Measurements from ENCODE around the gene SKI.
"Not testable (repeated sequence)": the region's sequence is repeated elsewhere in the genome, so short reads cannot be mapped to it uniquely, and the experiment has no call there.

Gene SKI

DNA sequence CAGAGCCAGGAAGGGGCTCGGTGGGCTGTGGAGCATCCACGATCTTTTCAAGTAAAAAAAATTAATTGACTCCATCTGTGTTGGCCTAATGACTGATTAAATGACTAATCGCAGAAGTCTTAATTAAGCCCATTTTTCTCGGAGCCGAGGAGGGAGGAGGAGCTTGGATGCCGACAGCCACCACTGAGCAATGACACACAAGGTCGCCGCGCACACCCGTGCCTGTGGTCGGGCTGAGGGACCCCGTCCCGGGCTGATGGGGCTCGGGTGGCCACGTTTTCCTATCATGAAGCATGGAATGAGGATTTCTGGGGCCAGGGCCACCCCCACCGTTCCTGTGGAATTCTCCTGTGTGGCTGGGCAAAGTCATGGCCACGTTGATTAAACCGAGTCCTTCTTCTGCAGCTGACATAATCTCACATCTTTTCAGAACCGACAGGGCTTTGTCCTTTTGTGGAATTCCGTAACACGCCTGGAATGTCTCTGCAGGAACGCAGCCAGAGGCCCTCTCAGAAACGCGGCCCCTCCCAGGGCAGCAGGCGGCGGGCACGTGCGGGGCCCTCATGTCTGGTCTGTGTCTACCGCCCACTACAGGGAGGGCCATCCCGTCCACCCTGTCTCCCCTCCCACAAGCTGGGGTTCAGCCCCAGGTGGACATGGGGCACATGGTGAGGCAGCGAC lies 102.5 kb downstream of the SKI start:
- peak; percentile 75 for DNase-seq (ENCODE audit: low read depth)

DNA sequence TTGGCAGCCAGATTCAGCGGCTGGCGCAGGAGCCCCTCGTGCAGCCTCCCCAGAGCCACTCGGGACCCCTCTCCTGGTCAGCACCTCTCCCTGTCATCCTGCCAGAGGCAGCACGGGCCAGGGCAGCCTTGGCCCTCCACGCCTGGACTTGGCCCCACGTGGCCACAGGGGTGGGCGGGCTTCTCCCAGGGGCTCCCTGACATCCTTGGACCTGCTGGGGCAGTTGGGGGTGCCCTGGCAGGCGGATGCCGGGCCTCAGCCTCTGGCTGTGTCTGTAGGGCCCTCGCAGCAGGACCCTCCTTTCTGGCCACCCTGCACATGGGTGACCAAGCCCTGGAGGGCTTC lies 103.1 kb downstream of the SKI start:
- in situ Hi-C loops (cut with HindIII; ENCODE audit: low sequenced_read_pairs), result no loop called here
- no peak for DNase-seq (ENCODE audit: low read depth)
- H3K4me3 ChIP-seq (ENCODE audit: low read depth, low read length), result no peak overlapping the region
- TF ChIP-seq, protein P1, sequence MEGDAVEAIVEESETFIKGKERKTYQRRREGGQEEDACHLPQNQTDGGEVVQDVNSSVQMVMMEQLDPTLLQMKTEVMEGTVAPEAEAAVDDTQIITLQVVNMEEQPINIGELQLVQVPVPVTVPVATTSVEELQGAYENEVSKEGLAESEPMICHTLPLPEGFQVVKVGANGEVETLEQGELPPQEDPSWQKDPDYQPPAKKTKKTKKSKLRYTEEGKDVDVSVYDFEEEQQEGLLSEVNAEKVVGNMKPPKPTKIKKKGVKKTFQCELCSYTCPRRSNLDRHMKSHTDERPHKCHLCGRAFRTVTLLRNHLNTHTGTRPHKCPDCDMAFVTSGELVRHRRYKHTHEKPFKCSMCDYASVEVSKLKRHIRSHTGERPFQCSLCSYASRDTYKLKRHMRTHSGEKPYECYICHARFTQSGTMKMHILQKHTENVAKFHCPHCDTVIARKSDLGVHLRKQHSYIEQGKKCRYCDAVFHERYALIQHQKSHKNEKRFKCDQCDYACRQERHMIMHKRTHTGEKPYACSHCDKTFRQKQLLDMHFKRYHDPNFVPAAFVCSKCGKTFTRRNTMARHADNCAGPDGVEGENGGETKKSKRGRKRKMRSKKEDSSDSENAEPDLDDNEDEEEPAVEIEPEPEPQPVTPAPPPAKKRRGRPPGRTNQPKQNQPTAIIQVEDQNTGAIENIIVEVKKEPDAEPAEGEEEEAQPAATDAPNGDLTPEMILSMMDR (IDR thresholded peaks at IDR 0.05; ENCODE audit: low read depth, low read length, missing control alignments), result no peak

More for the DNA sequence above, 102.5 kb downstream of the SKI start:
- TF ChIP-seq, protein P1 (IDR thresholded peaks at IDR 0.05; ENCODE audit: low read depth, low read length, missing control alignments), result peak; percentile 13
- no peak overlapping the region for H3K4me3 ChIP-seq (ENCODE audit: low read depth, low read length)
- in situ Hi-C loops (cut with HindIII; ENCODE audit: low sequenced_read_pairs), result no loop called here

DNA sequence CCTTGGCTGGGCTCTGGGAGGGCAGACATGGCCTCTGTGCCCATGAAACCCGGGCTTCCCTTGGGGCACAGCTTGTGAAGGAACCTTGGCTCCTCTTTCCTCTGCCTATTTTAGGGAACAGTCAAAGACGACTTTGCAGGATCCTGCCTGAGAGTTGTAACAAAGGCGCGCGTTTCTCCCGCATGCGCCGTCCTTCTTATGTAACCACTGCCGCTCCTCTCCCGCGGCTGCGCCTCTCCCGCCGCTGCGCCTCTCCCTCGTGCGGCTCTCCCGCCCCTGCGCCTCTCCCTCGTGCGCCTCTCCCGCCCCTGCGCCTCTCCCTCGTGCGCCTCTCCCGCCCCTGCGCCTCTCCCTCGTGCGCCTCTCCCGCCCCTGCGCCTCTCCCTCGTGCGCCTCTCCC lies 103.5 kb downstream of the SKI start:
- H3K4me3 ChIP-seq (ENCODE audit: low read depth, low read length); DNase-seq (ENCODE audit: low read depth); in situ Hi-C loops (cut with HindIII; ENCODE audit: low sequenced_read_pairs): not testable (repeated sequence)

DNA sequence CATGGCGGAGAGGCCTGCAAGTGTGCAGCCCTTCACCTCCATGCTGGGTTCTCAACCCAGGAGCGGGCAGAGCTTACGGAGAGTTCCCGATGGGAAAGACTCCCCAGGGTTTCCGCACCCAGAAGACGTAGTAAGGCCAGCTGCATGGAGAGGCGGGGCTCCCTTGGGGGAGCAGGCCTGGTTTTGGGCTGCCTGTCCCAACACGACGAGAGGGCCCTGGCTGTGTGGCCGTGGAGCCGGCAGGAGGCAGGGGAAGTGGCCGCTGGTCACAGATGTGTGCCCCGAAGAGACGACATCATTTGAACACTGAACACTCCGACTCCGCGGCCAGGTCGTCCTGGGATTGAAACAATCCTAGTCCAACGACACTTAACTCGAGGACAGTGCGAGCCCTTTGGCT lies 106.2 kb downstream of the SKI start:
- H3K4me3 ChIP-seq (ENCODE audit: low read depth, low read length), result no peak overlapping the region
- TF ChIP-seq, protein P1 (IDR thresholded peaks at IDR 0.05; ENCODE audit: low read depth, low read length, missing control alignments), result no peak
- DNase-seq (ENCODE audit: low read depth), result no peak
- in situ Hi-C loops (cut with HindIII; ENCODE audit: low sequenced_read_pairs), result no loop called here

DNA sequence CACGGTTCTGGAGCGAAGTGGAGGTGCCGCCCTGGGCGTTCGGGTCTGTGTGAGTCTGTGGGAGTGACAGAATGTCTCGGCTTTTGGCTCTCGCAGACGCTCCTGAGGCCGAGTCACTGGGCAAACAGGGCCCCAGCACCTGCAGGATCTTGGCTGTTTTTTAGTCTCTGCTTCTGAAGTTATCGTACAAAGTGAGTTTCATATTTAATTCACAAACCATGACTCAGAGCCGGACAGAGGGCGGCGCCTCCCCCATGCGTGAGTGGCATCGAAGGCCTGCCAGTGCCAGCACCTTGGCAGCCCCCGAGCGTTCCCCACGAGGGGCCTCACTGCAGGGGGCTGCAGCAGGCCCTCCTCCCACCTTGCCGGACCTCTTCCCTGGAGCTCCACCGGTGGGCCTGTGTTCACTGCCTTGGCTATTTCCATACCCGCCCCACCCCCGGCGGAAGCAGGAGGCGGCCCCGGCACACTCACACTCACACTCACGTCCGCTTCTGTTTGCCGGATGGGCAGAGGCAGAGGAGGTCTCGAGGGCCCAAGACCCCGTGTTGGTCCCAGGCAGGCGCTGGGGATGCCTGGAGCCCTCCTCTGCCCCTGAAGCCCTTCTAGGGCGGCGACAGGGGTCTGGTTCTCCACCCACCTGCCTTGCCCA lies 106.9 kb downstream of the SKI start:
- in situ Hi-C loops (cut with HindIII; ENCODE audit: low sequenced_read_pairs), result no loop called here
- TF ChIP-seq, protein P1 (IDR thresholded peaks at IDR 0.05; ENCODE audit: low read depth, low read length, missing control alignments), result no peak
- DNase-seq (ENCODE audit: low read depth), result no peak
- no peak overlapping the region for H3K4me3 ChIP-seq (ENCODE audit: low read depth, low read length)

DNA sequence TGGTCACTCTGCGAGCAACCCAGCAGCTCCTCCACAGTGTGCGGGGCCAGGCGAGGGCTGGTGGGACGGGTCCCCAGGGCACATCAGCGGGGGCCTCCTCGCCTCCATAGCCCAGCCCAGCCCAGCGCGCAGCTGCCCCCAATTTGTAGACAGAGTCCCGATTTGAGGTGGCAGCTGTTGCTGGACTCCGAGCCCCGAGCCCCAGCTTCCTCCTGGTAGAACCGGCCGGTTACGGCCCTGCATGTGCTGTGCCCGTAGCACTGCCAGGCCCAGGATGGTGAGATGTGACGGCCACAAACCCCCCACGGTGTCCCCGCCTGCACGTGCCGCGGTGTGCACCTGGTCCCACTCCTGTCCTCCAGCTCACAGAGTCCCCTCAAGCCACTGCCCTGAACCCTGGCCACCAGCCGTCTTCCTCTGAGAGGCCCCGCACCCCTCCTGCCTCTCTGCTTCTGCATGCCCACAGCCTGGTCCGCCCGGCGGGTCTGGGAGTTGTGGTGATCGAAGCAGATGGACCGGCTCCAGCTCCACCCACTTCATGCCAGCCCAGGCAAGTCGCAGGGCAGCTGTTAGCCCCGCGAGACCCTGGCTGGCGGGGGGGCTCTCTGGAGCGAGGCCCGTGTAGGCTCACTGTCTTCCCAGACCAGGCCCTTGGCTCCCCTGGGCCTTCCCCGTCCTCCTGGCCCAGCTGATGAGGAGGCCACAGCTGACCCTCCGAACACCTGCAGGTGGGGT lies 107.8 kb downstream of the SKI start:
- TF ChIP-seq, protein P1 (IDR thresholded peaks at IDR 0.05; ENCODE audit: low read depth, low read length, missing control alignments), result no peak
- in situ Hi-C loops (cut with HindIII; ENCODE audit: low sequenced_read_pairs), result no loop called here
- no peak overlapping the region for H3K4me3 ChIP-seq (ENCODE audit: low read depth, low read length)
- no peak for DNase-seq (ENCODE audit: low read depth)

DNA sequence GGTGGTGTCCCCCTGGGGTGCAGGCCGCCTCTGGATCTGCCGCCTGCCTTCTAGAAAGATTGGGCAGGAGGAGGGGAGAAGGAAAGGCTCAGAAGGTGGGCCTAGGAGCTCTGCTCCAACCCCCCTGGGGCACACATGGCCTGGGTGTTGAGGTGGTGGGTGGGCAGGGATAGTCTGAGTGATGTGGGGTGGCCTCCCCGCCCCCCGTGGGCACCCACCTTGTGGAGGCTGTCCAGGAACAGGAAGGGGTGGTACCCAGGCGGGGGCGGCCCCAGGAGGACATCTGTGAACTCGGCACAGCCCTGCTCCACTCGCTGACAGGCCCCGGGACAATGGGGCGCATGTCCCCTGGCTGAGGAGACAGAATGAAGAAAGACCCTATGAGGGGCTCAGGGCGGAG lies 108.4 kb downstream of the SKI start:
- in situ Hi-C loops (cut with HindIII; ENCODE audit: low sequenced_read_pairs), result no loop called here
- H3K4me3 ChIP-seq (ENCODE audit: low read depth, low read length), result no peak overlapping the region
- TF ChIP-seq, protein P1 (IDR thresholded peaks at IDR 0.05; ENCODE audit: low read depth, low read length, missing control alignments), result no peak
- no peak for DNase-seq (ENCODE audit: low read depth)

Measured in astrocyte of the cerebellum (primary cell).